Testis (tissue), 2 donors: ENCODE measurements around the gene GALE.

Experiments used
- CTCF ChIP-seq, 3 experiments: fragments of 450-650 bp in 2 of 3; fragments of 200-600 bp in 1 of 3; sonication (generic) in 1 of 3; IDR thresholded peaks; one replicate each; pipeline ENCODE4 v1.5.1; 2016 to 2019; ENCODE audit warnings: antibody characterized with exemption in 3 of 3, mild to moderate bottlenecking in 2 of 3, moderate library complexity in 1 of 3
- POLR2A ChIP-seq: fragments of 450-650 bp; IDR thresholded peaks from one replicate; pipeline ENCODE4 v1.6.1; 2017; ENCODE audit warnings: antibody characterized with exemption, mild to moderate bottlenecking, moderate library complexity

DNA sequence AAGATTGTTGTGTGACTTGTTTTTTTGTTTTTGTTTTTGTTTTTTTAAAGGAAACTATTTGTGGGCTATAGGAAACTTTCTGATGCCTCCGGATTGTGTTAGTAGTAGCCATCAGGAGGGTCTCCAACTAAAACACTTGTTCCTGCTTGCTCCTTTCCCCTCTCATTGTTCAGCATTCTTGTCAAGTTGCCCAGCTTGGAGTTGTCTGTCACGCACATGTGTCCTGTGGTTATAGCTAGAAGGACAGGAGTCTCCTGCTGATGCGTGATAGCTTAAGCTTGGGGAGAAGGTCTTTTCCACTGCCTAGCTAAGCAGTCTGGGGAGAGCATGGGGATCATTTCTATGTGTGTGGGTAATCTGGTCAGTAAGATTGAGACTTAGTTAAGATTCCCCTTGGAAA, 12.9 kb downstream of the GALE start:
- no peak for TF ChIP-seq CTCF (IDR thresholded peaks at IDR 0.05)
- TF ChIP-seq POLR2A: no peak
